ENCODE data around the gene WARS2.

WARS2 gene

GRCh38 chr1:118985640-118986554 lies 154.6 kb downstream of the WARS2 start:
- DNase-seq = no peak

GRCh38 chr1:118984722-118985639 lies 155.5 kb downstream of the WARS2 start:
- DNase-seq = no peak

- DNase-seq = no peak
Observed at GRCh38 chr1:118984086-118984721, 156.2 kb downstream of the WARS2 start.

- no peak for DNase-seq
Observed at GRCh38 chr1:118983558-118984041, 156.9 kb downstream of the WARS2 start.

GRCh38 chr1:118982821-118983557 lies 157.5 kb downstream of the WARS2 start:
- DNase-seq = no peak

GRCh38 chr1:118982266-118982665 lies 158.2 kb downstream of the WARS2 start:
- DNase-seq = no peak

- no peak for DNase-seq
Observed at GRCh38 chr1:118981436-118981835, 159.0 kb downstream of the WARS2 start.
